Activated CD4-positive, alpha-beta T cell treated with anti-CD3 and anti-CD28 coated beads for 48 hours (primary cell): Measurements from ENCODE around the gene ADGRL3.

ENCODE experiments used
- DNase-seq: peaks from one replicate; pipeline ENCODE4 v3.0.0-alpha.2; 2020

Gene ADGRL3

DNA sequence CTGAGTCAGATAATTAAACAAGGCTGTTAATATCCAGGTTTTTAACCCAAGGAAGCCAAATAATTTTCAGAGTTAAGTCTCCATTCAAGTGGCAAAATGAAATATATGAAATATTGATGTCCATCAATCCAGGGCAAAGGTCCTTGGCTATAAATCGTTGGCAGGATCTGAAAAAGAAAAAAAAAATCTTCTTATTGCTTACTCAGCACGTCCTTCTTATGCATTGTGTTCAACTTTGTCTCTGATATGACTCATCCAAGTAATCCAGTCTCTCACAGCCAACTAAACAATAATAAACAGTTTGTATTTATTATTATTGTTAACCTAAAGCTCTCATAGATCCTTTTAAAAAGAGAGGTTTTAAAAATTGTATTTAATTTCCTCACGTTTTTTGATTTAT lies 851.2 kb downstream of the ADGRL3 start:
- DNase-seq = no peak

- DNase-seq = no peak
These were observed 853.8 kb downstream of the ADGRL3 start for GRCh38 chr4:62053974-62054373.

DNA sequence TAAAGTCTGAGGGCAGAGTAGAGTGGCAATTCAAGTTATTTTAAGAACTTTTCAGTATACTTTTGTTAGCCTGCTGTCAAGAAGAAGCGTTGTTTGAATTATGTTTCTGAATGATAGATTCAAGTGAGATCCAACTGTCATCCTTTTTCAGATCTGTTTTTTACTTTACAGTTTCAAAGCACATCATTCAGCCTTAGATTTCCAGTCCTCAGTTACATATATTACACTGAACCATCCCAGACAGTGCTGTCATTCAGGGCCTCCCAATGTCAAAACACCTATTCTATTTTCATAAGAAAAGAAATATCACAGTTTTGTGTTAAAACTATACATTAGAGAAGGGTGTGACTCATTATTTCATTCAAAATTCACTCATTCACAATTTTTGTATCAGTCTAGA lies 856.9 kb downstream of the ADGRL3 start:
- no peak for DNase-seq

GRCh38 chr4:62058571-62058970 lies 858.4 kb downstream of the ADGRL3 start:
- DNase-seq = no peak

DNA sequence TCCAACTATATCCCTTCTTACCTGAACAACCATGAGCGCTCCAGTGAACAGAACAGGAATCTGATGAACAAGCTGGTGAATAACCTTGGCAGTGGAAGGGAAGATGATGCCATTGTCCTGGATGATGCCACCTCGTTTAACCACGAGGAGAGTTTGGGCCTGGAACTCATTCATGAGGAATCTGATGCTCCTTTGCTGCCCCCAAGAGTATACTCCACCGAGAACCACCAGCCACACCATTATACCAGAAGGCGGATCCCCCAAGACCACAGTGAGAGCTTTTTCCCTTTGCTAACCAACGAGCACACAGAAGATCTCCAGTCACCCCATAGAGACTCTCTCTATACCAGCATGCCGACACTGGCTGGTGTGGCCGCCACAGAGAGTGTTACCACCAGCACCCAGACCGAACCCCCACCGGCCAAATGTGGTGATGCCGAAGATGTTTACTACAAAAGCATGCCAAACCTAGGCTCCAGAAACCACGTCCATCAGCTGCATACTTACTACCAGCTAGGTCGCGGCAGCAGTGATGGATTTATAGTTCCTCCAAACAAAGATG lies 870.2 kb downstream of the ADGRL3 start:
- no peak for DNase-seq

- DNase-seq = no peak
These were observed 875.0 kb downstream of the ADGRL3 start for GRCh38 chr4:62075089-62075488.

- no peak for DNase-seq
These were observed 875.4 kb downstream of the ADGRL3 start for GRCh38 chr4:62075521-62075920.

- no peak for DNase-seq
These were observed 877.3 kb downstream of the ADGRL3 start for GRCh38 chr4:62077406-62077805.

GRCh38 chr4:62080431-62080830 lies 880.3 kb downstream of the ADGRL3 start:
- no peak for DNase-seq

- DNase-seq = no peak
These were observed 887.6 kb downstream of the ADGRL3 start for GRCh38 chr4:62087706-62088105.

- DNase-seq = no peak
These were observed 893.6 kb downstream of the ADGRL3 start for GRCh38 chr4:62093735-62094134.

DNA sequence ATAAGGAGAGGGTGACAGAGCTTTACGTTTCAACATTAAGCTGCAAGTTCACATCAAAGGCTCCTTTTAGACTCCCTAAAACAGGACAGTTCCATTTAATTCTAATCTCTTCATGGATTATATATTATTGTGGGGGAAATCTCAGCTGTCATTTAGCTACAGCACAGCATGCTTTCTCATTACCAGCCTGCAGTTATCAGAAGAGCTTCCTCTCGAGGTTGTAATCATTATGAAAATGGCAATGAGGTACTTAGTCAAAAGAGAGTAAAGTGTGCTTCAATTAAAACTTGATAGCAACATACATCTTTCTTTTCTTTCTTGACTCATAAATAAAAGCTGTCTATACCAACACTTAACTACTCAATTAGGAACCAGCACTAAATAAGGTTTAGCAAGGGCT lies 896.8 kb downstream of the ADGRL3 start:
- DNase-seq = no peak

GRCh38 chr4:62115216-62115615 lies 915.1 kb downstream of the ADGRL3 start:
- DNase-seq = no peak

GRCh38 chr4:62117886-62118285 lies 917.8 kb downstream of the ADGRL3 start:
- no peak for DNase-seq

- no peak for DNase-seq
These were observed 918.4 kb downstream of the ADGRL3 start for GRCh38 chr4:62118558-62118957.

DNA sequence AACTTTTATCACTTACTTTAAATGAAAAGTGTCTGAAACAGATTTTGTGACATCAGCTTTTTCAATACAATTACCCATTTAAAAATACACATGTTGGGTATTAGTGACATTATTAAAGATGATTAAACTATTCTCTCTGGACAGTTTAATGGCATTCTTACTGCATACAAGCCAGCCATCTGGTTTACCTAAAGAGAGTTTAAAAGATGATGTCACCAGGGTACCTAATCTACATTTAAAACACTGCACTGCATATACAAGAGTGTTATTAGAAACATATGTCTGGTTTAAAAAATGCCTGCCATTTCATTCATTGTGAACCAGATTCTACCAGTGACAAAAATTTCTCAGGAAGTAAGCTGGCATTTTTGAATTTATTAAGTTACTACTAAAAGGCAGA lies 919.1 kb downstream of the ADGRL3 start:
- no peak for DNase-seq

DNA sequence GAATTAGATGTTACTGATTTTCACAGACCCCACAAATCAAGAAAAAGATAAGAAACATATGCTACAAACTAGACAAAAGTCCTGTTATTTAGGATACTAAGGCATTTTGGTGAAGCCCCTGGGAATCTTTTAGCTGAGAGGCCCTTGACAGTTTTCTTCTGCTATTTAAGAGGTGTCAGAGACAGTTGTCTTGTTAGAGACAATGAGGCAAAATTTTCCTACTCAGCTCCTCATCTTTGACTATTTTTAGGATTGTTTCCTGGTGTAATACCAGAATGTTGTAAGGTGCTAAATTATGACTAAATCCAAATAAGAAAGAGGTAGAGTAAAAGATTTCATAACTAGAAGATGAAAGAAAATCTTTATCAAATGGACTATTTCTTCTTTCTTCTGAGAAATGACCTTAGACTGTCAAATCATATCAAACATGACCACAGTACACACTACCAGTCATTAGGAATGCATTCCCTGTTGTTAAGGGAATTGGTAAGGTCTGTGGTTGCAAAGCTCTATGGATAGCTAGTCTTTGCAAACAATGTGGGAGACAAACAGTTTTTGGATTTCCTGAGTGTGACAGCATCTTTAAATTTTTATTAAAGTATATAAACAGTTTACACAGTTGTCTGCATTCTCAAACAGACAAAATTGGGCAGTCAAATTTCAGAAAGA lies 926.1 kb downstream of the ADGRL3 start:
- no peak for DNase-seq
